Glomerular visceral epithelial cell (primary cell): ENCODE data around the gene DHCR7.
A peak's percentile ranks its signal among the peaks of the same experiment; 100 is the strongest.

ENCODE experiments used
- DNase-seq: peaks from one replicate; pipeline ENCODE4 v3.0.0-alpha.2; 2016; ENCODE audit errors: extremely low spot score

Gene DHCR7

GRCh38 chr11:71458146-71459070 is 10.2 kb upstream of the DHCR7 start:
- no peak for DNase-seq

- no peak for DNase-seq
Measured at GRCh38 chr11:71456831-71457230, 8.6 kb upstream of the DHCR7 start.

- DNase-seq: no peak
Measured at GRCh38 chr11:71456294-71456693, 8.1 kb upstream of the DHCR7 start.

GRCh38 chr11:71454470-71455113 is 6.4 kb upstream of the DHCR7 start:
- DNase-seq: no peak

- DNase-seq: no peak
Measured at GRCh38 chr11:71453918-71454304, 5.7 kb upstream of the DHCR7 start.

- DNase-seq: peak; percentile 95
Measured at GRCh38 chr11:71453037-71453917, 5.1 kb upstream of the DHCR7 start, which contains the start of gene NADSYN1. NADSYN1 (plus strand) TSS chr11:71453203; CDS start chr11:71453297, 94 bp downstream.

- no peak for DNase-seq
Measured at GRCh38 chr11:71452199-71453036, 4.2 kb upstream of the DHCR7 start.

- peak; percentile 12 for DNase-seq
Measured at GRCh38 chr11:71451596-71452198, 3.5 kb upstream of the DHCR7 start.

- no peak for DNase-seq
Measured at GRCh38 chr11:71450939-71451338, 2.7 kb upstream of the DHCR7 start.

GRCh38 chr11:71450507-71450906 is 2.3 kb upstream of the DHCR7 start:
- no peak for DNase-seq

GRCh38 chr11:71449596-71449995 is 1.4 kb upstream of the DHCR7 start:
- no peak for DNase-seq

- peak; percentile 13 for DNase-seq
Measured at GRCh38 chr11:71447791-71448256, 369 bp downstream of the DHCR7 start.

- peak; percentile 22 for DNase-seq
Measured at GRCh38 chr11:71446942-71447688, 1.1 kb downstream of the DHCR7 start.

GRCh38 chr11:71446150-71446549 is 2.0 kb downstream of the DHCR7 start:
- no peak for DNase-seq

- DNase-seq: no peak
Measured at GRCh38 chr11:71444811-71445210, 3.4 kb downstream of the DHCR7 start.

GRCh38 chr11:71443736-71444445 is 4.3 kb downstream of the DHCR7 start:
- DNase-seq: no peak

- no peak for DNase-seq
Measured at GRCh38 chr11:71442880-71443279, 5.3 kb downstream of the DHCR7 start.

- no peak for DNase-seq
Measured at GRCh38 chr11:71442123-71442522, 6.1 kb downstream of the DHCR7 start.

- no peak for DNase-seq
Measured at GRCh38 chr11:71441251-71441650, 6.9 kb downstream of the DHCR7 start.
